Measurements from ENCODE around the gene CHRNB1. TPM values are rescaled to one million over a fixed set of nuclear protein-coding genes. Genes with fewer than 3 reads are reported as not detected.

Gene CHRNB1
- total RNA-seq, 1 donor from 2014 or later, result 5.9 TPM

DNA sequence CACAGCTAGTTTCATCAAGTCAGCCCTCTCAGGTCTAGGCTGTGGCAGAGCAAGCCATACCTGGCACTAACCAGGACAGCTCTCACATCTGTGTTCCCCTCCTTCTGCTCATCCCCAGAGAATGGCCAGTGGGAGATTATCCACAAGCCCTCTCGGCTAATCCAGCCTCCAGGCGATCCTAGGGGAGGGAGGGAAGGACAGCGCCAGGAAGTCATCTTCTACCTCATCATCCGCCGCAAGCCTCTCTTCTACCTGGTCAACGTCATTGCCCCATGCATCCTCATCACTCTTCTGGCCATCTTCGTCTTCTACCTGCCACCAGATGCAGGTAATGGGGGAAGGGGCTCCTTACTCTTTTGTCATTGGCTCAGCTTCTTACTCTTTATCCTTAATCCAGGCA lies 3.6 kb downstream of the CHRNB1 start:
- ATAC-seq (ENCODE audit: low read depth) (no peak), DNase-seq (no peak)
- Mint-ChIP-seq H3K27me3 (peaks cover 43% of the 10 kb centered on the region), H3K4me3 (no peak overlapping the region), H3K9me3 (no peaks in the 10 kb centered on the region), H3K36me3 (ENCODE audit: low read depth) (no peaks in the 10 kb centered on the region), H3K27ac (no peak overlapping the region), H3K4me1 (peaks cover 25% of the 10 kb centered on the region)
- CTCF ChIA-PET, result interaction anchor here (2.7 kb wide), 1 partner anchor 12 kb away, joined by 10 read pairs; no protein-coding TSS in a partner anchor
- POLR2A ChIA-PET, result interaction anchor here (0.7 kb wide), 1 partner anchor 15 kb away, joined by 5 read pairs; no protein-coding TSS in a partner anchor
- intact Hi-C loops (cut with micrococcal nuclease), result no loop called here
- TF ChIP-seq, protein P1, sequence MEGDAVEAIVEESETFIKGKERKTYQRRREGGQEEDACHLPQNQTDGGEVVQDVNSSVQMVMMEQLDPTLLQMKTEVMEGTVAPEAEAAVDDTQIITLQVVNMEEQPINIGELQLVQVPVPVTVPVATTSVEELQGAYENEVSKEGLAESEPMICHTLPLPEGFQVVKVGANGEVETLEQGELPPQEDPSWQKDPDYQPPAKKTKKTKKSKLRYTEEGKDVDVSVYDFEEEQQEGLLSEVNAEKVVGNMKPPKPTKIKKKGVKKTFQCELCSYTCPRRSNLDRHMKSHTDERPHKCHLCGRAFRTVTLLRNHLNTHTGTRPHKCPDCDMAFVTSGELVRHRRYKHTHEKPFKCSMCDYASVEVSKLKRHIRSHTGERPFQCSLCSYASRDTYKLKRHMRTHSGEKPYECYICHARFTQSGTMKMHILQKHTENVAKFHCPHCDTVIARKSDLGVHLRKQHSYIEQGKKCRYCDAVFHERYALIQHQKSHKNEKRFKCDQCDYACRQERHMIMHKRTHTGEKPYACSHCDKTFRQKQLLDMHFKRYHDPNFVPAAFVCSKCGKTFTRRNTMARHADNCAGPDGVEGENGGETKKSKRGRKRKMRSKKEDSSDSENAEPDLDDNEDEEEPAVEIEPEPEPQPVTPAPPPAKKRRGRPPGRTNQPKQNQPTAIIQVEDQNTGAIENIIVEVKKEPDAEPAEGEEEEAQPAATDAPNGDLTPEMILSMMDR (IDR thresholded peaks at IDR 0.05), result no peak

GRCh38 chr17:7459961-7460545 lies 15.2 kb downstream of the CHRNB1 start:
- ChIA-PET CTCF (interaction anchor here (1.2 kb wide), 1 partner anchor 20 kb away, joined by 3 read pairs; the partner anchor contains the start of gene ZBTB4), POLR2A (interaction anchor here (1.8 kb wide), 1 partner anchor 19 kb away, joined by 4 read pairs; the partner anchor contains the start of gene ZBTB4)
- H3K27ac Mint-ChIP-seq, result no peak overlapping the region
- peaks cover 20% of the 10 kb centered on the region for H3K36me3 Mint-ChIP-seq (ENCODE audit: low read depth)
- no peaks in the 10 kb centered on the region for H3K9me3 Mint-ChIP-seq
- no peak for DNase-seq
- no peaks in the 10 kb centered on the region for H3K27me3 Mint-ChIP-seq
- intact Hi-C loops (cut with micrococcal nuclease), result no loop called here
- H3K4me3 Mint-ChIP-seq, result no peak overlapping the region
- ATAC-seq (ENCODE audit: low read depth), result no peak
- TF ChIP-seq, protein P1 (IDR thresholded peaks at IDR 0.05), result no peak
- peaks cover 11% of the 10 kb centered on the region for H3K4me1 Mint-ChIP-seq

DNA sequence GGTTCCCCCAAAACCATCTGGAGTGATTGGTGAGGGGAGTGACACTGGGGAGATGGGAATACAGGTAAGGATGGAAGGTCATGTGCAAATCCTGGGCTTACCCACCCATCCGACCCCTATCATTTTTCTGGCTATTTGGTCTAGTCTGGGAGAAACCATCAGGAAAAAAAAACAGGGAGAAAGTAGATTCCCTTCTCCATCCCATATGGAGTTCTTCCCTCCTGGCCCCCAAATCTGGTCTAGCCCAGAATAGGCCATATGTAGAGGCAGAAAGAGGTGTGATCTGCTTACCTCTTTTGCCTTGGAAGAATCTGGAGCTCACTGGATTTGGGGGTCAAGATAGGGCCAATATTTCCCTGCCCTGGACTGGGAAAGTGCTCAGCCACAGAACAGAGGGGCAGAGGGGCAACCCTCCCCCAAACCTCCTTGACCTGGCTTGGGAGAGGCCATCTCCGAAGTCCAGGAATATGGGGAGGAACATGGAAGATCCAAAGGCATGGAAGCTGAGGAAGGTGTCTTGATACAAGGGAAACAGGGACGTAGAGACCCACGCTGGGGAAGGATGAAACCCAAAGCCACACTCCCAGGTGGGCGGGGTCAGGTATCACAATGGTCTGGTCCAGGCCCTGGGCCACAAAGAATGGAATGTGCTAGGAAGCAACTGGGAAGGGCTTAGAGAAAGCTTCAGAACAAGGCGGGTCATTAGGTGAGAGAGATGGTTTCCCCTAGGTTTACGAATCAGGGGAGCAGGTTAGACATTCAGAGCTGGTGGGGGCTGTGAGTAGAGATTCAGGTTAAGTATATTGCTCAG lies 16.2 kb downstream of the CHRNB1 start:
- CTCF ChIA-PET, result interaction anchor here (1.2 kb wide), 1 partner anchor 19 kb away, joined by 3 read pairs; the partner anchor contains the start of gene ZBTB4
- H3K4me1 Mint-ChIP-seq, result peaks cover 6% of the 10 kb centered on the region
- ATAC-seq (ENCODE audit: low read depth), result no peak
- no peaks in the 10 kb centered on the region for H3K27me3 Mint-ChIP-seq
- DNase-seq, result no peak
- POLR2A ChIA-PET, result interaction anchor here (2.0 kb wide), 1 partner anchor 17 kb away, joined by 5 read pairs; the partner anchor contains the start of gene CHRNB1
- TF ChIP-seq, protein P1 (IDR thresholded peaks at IDR 0.05), result no peak
- H3K36me3 Mint-ChIP-seq (ENCODE audit: low read depth), result peaks cover 20% of the 10 kb centered on the region
- intact Hi-C loops (cut with micrococcal nuclease), result no loop called here
- H3K4me3 Mint-ChIP-seq, result no peak overlapping the region
- H3K9me3 Mint-ChIP-seq, result no peaks in the 10 kb centered on the region
- H3K27ac Mint-ChIP-seq, result no peak overlapping the region

DNA sequence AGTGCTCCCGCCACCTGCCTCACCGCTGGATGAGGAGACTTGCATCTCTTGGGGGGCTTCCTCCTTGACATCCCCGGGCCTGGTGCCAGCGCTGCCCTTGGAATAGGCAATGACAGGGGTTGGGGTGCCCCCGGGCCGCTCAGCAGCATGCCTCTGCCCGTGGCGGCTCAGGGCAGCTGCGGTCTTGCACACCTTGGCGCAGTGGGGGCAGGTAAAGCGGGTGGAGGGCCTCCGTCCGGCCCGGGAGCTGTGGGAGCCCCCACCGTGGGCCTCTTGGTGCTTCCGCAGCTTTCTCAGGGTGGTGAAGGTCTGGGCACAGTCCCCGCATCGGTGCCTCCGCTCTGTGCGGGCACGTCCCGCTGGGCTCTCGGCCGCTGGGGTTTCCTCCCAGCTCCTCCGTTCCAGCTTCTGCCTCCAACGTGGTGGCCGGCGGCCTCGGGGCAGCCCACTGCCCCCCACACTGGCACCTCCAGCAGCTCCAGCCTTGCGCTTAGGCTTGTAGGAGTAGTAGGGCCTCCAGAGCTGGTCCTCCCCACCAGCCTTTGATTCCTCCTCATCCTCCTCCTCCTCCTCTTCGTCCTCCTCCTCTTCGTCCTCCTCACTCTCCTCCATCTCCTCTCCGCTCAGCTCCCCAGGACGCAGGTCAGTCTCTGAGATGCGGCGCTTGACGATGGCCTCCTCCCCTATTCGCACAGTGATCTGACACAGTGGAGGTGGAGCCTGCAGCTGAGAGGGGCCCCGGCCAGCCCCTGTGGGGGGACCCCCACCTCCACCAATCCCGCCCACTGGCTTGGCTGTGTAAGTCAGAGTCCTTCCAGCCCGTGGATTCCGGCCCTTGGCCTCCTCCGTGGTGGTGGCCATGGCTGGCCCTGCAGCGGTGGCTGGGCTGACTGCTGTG lies 17.9 kb downstream of the CHRNB1 start:
- ChIA-PET CTCF (interaction anchor here (0.7 to 1.2 kb wide), 2 partner anchors 26 to 98 kb away, joined by 3 to 5 read pairs; no protein-coding TSS in a partner anchor), POLR2A (interaction anchor here (0.5 to 2.0 kb wide), 2 partner anchors 14 to 19 kb away, joined by 5 read pairs; partner anchors contain the start of gene CHRNB1)
- peaks cover 31% of the 10 kb centered on the region for H3K36me3 Mint-ChIP-seq (ENCODE audit: low read depth)
- ATAC-seq (ENCODE audit: low read depth) (no peak), DNase-seq (no peak)
- H3K27me3 Mint-ChIP-seq, result no peaks in the 10 kb centered on the region
- intact Hi-C loops (cut with micrococcal nuclease), result no loop called here
- H3K27ac Mint-ChIP-seq, result no peak overlapping the region
- no peak overlapping the region for H3K4me3 Mint-ChIP-seq
- H3K9me3 Mint-ChIP-seq, result no peaks in the 10 kb centered on the region
- TF ChIP-seq, protein P1 (IDR thresholded peaks at IDR 0.05), result no peak
- H3K4me1 Mint-ChIP-seq, result peaks cover 12% of the 10 kb centered on the region
